ENCODE measurements around the gene CCDC74A. TPM values are rescaled to one million over a fixed set of nuclear protein-coding genes. Genes with fewer than 3 reads are reported as not detected.
"Not testable (repeated sequence)": the region's sequence is repeated elsewhere in the genome, so short reads cannot be mapped to it uniquely, and the experiment has no call there.

CCDC74A gene
- total and polyA plus RNA-seq, 4 donors = 8.1 to 15.1 (median 11.4) TPM

- Histone ChIP-seq H3K27ac (ENCODE audit: low read depth in 1 of 2, low read length in 1 of 2) (no peak overlapping the region), H3K36me3 (ENCODE audit: control insufficient read depth in 4 of 4, insufficient read depth in 4 of 4, low read length in 4 of 4) (peaks cover 5 to 47% (median 10%) of the 10 kb centered on the region in 4 donors), H3K9ac (ENCODE audit: insufficient read depth in 1 of 2, low read length in 2 of 2) (no peak overlapping the region), H3K9me3 (ENCODE audit: control insufficient read depth in 4 of 4, insufficient read depth in 3 of 4, low read length in 3 of 4) (no peaks in the 10 kb centered on the region), H3K4me1 (ENCODE audit: control insufficient read depth in 5 of 5, insufficient read depth in 5 of 5, low read length in 5 of 5) (no peaks in the 10 kb centered on the region), H3K4me3 (no peak overlapping the region), H3K27me3 (ENCODE audit: control insufficient read depth in 3 of 3, insufficient read depth in 3 of 3, low read length in 2 of 3) (no peaks in the 10 kb centered on the region)
- no peak for ATAC-seq (ENCODE audit: insufficient read depth, low FRiP score)
- WGBS, 2 donors = 77 to 87% methylated on average over 9 of the region's 9 CpGs
- DNase-seq = no peak
- TF ChIP-seq CTCF (IDR thresholded peaks at IDR 0.05; ENCODE audit: control extremely low read depth, extremely low read depth) = no peak
Measured at GRCh38 chr2:131509615-131510014, 18.1 kb upstream of the CCDC74A start.

- H3K27me3 ChIP-seq (ENCODE audit: control insufficient read depth in 3 of 3, insufficient read depth in 3 of 3, low read length in 2 of 3); H3K4me3 ChIP-seq; DNase-seq; ATAC-seq (ENCODE audit: insufficient read depth, low FRiP score); H3K27ac ChIP-seq (ENCODE audit: low read depth in 1 of 2, low read length in 1 of 2); H3K4me1 ChIP-seq (ENCODE audit: control insufficient read depth in 5 of 5, insufficient read depth in 5 of 5, low read length in 5 of 5); H3K9ac ChIP-seq (ENCODE audit: insufficient read depth in 1 of 2, low read length in 2 of 2); H3K9me3 ChIP-seq (ENCODE audit: control insufficient read depth in 4 of 4, insufficient read depth in 3 of 4, low read length in 3 of 4): not testable (repeated sequence)
- 86 to 89% methylated on average over 21 to 22 of the region's 22 CpGs for WGBS, 2 donors
- peaks cover 5 to 44% (median 9%) of the 10 kb centered on the region in 4 donors for H3K36me3 ChIP-seq (ENCODE audit: control insufficient read depth in 4 of 4, insufficient read depth in 4 of 4, low read length in 4 of 4)
Measured at GRCh38 chr2:131511291-131511968, 16.3 kb upstream of the CCDC74A start.

GRCh38 chr2:131511969-131512870 lies 15.5 kb upstream of the CCDC74A start:
- ATAC-seq (ENCODE audit: insufficient read depth, low FRiP score); H3K4me3 ChIP-seq; H3K27me3 ChIP-seq (ENCODE audit: control insufficient read depth in 3 of 3, insufficient read depth in 3 of 3, low read length in 2 of 3); H3K9me3 ChIP-seq (ENCODE audit: control insufficient read depth in 4 of 4, insufficient read depth in 3 of 4, low read length in 3 of 4); H3K4me1 ChIP-seq (ENCODE audit: control insufficient read depth in 5 of 5, insufficient read depth in 5 of 5, low read length in 5 of 5); H3K9ac ChIP-seq (ENCODE audit: insufficient read depth in 1 of 2, low read length in 2 of 2); DNase-seq; H3K27ac ChIP-seq (ENCODE audit: low read depth in 1 of 2, low read length in 1 of 2): not testable (repeated sequence)
- peaks cover 5 to 44% (median 9%) of the 10 kb centered on the region in 4 donors for H3K36me3 ChIP-seq (ENCODE audit: control insufficient read depth in 4 of 4, insufficient read depth in 4 of 4, low read length in 4 of 4)
- WGBS, 2 donors = 68 to 84% methylated on average over 15 of the region's 17 CpGs

- H3K9me3 ChIP-seq (ENCODE audit: control insufficient read depth in 4 of 4, insufficient read depth in 3 of 4, low read length in 3 of 4); H3K27me3 ChIP-seq (ENCODE audit: control insufficient read depth in 3 of 3, insufficient read depth in 3 of 3, low read length in 2 of 3); H3K9ac ChIP-seq (ENCODE audit: insufficient read depth in 1 of 2, low read length in 2 of 2); H3K27ac ChIP-seq (ENCODE audit: low read depth in 1 of 2, low read length in 1 of 2); DNase-seq; H3K4me3 ChIP-seq; H3K4me1 ChIP-seq (ENCODE audit: control insufficient read depth in 5 of 5, insufficient read depth in 5 of 5, low read length in 5 of 5); ATAC-seq (ENCODE audit: insufficient read depth, low FRiP score): not testable (repeated sequence)
- 54 to 74% methylated on average over 13 to 15 of the region's 15 CpGs for WGBS, 2 donors
- peaks cover 2 to 44% (median 3%) of the 10 kb centered on the region in 4 donors for H3K36me3 ChIP-seq (ENCODE audit: control insufficient read depth in 4 of 4, insufficient read depth in 4 of 4, low read length in 4 of 4)
Measured at GRCh38 chr2:131514408-131515166, 13.1 kb upstream of the CCDC74A start.

- ATAC-seq (ENCODE audit: insufficient read depth, low FRiP score); H3K27me3 ChIP-seq (ENCODE audit: control insufficient read depth in 3 of 3, insufficient read depth in 3 of 3, low read length in 2 of 3); H3K4me3 ChIP-seq; H3K4me1 ChIP-seq (ENCODE audit: control insufficient read depth in 5 of 5, insufficient read depth in 5 of 5, low read length in 5 of 5); DNase-seq; H3K9ac ChIP-seq (ENCODE audit: insufficient read depth in 1 of 2, low read length in 2 of 2); H3K27ac ChIP-seq (ENCODE audit: low read depth in 1 of 2, low read length in 1 of 2); H3K9me3 ChIP-seq (ENCODE audit: control insufficient read depth in 4 of 4, insufficient read depth in 3 of 4, low read length in 3 of 4): not testable (repeated sequence)
- H3K36me3 ChIP-seq (ENCODE audit: control insufficient read depth in 4 of 4, insufficient read depth in 4 of 4, low read length in 4 of 4) = peaks cover 0 to 44% (median 2%) of the 10 kb centered on the region in 4 donors
- 71 to 87% methylated on average over 6 to 14 of the region's 14 CpGs for WGBS, 2 donors
Measured at GRCh38 chr2:131515235-131515634, 12.5 kb upstream of the CCDC74A start.

Measured in lung (tissue), 12 donors.